Measurements from ENCODE around the gene OR6C76.

GRCh38 chr12:55446326-55446725 lies 20.3 kb downstream of the OR6C76 start:
- TF ChIP-seq EZH2 (IDR thresholded peaks at IDR 0.05; ENCODE audit: borderline replicate concordance): no peak
- TF ChIP-seq CTCF (IDR thresholded peaks at IDR 0.05; ENCODE audit: poor library complexity): peak; percentile 40
